ENCODE measurements around the gene SDC3.

The SDC3 gene

DNA sequence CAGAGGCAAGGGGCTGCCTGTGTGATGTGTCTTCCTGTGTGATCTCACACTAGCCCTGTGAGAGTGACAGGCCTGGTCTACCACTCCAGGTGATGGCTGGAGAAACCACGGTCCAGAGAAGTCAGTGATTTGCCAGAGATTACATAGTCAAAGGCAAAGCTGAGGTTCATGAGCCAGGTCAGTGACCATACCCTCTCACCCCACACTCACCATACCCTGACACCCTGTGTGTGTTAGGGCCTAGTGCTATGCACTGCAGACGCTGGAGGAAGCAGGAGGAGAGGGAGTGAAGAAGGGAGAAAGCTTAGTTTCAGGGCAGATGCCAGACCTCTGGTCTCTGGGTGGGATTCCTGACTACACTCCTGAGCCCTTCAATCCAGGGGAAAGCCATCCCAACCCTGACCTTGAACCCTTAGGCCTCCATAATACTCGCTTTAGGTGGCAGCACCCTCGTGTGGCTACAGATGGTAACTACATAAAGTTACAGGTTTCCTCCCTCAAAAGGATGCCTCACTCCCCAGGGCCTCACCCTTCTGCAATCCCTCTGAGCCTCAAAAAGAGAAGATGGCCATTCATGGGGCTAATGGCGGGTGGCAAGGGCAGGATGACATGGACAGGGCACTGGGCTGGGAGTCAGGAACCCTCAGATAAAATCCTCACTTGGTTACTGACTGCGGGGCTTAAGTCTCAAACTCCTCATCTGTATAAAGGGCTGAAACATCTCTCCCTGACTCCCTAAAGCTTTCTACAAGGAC is 20.8 kb upstream of the SDC3 start:
- Histone ChIP-seq H3K4me1 (ENCODE audit: control insufficient read depth, insufficient read depth, low read length, poor library complexity, severe bottlenecking) (no peaks in the 10 kb centered on the region), H3K4me3 (ENCODE audit: insufficient read depth, low read depth, low read length, poor library complexity, severe bottlenecking) (no peak overlapping the region), H3K36me3 (ENCODE audit: control insufficient read depth, insufficient read depth, low read length) (peaks cover 16% of the 10 kb centered on the region), H3K9me3 (ENCODE audit: control insufficient read depth, low read length) (no peaks in the 10 kb centered on the region), H3K27ac (ENCODE audit: insufficient read depth, low read length, poor library complexity, severe bottlenecking) (no peak overlapping the region), H3K27me3 (replicated peaks; ENCODE audit: control insufficient read depth, insufficient read depth, low read length, poor library complexity, severe bottlenecking) (no peaks in the 10 kb centered on the region)
- peak in 2 of 3 donors; percentile 14 to 15 for DNase-seq

DNA sequence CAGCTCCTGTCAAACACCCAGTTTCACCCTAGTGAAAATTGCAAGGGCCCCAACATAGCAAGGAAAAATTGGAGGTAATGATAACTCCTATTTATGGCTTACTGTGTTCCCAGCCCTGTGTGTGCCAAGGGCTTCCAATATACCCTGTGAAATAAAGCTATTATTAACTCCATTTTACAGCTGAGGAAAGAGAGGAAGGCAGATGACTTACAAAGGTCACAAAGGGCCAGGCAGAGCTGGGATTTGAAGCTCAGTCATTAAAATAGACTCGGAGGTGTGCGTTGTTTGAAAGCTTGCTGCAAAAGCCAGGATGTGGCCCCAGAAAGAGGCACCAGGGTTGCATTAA is 20.2 kb upstream of the SDC3 start:
- Histone ChIP-seq H3K27ac (ENCODE audit: insufficient read depth, low read length, poor library complexity, severe bottlenecking) (no peak overlapping the region), H3K27me3 (replicated peaks; ENCODE audit: control insufficient read depth, insufficient read depth, low read length, poor library complexity, severe bottlenecking) (no peaks in the 10 kb centered on the region), H3K4me3 (ENCODE audit: insufficient read depth, low read depth, low read length, poor library complexity, severe bottlenecking) (no peak overlapping the region), H3K4me1 (ENCODE audit: control insufficient read depth, insufficient read depth, low read length, poor library complexity, severe bottlenecking) (no peaks in the 10 kb centered on the region), H3K36me3 (ENCODE audit: control insufficient read depth, insufficient read depth, low read length) (peaks cover 10% of the 10 kb centered on the region), H3K9me3 (ENCODE audit: control insufficient read depth, low read length) (no peaks in the 10 kb centered on the region)
- no peak for DNase-seq

DNA sequence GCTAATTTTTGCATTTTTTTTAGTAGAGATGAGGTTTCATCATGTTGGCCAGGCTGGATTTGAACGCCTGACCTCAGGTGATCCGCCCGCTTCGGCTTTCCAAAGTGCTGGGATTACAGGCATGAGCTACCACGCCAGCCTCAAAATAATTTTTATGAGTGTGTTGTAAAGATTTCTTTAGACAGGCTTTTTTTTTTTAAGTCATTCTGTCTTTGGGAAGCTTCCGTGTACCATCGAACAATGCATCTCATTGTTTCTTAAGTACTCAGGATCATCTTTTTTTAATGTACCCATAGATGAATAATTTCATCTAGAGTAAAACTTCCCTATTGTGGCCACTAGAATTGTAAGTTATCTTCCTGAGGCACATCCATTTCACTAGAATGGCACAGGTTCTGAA is 19.6 kb upstream of the SDC3 start:
- no peaks in the 10 kb centered on the region for H3K9me3 ChIP-seq (ENCODE audit: control insufficient read depth, low read length)
- no peak overlapping the region for H3K4me3 ChIP-seq (ENCODE audit: insufficient read depth, low read depth, low read length, poor library complexity, severe bottlenecking)
- H3K36me3 ChIP-seq (ENCODE audit: control insufficient read depth, insufficient read depth, low read length) = peaks cover 4% of the 10 kb centered on the region
- no peaks in the 10 kb centered on the region for H3K4me1 ChIP-seq (ENCODE audit: control insufficient read depth, insufficient read depth, low read length, poor library complexity, severe bottlenecking)
- H3K27ac ChIP-seq (ENCODE audit: insufficient read depth, low read length, poor library complexity, severe bottlenecking) = no peak overlapping the region
- H3K27me3 ChIP-seq (replicated peaks; ENCODE audit: control insufficient read depth, insufficient read depth, low read length, poor library complexity, severe bottlenecking) = no peaks in the 10 kb centered on the region
- DNase-seq = no peak

DNA sequence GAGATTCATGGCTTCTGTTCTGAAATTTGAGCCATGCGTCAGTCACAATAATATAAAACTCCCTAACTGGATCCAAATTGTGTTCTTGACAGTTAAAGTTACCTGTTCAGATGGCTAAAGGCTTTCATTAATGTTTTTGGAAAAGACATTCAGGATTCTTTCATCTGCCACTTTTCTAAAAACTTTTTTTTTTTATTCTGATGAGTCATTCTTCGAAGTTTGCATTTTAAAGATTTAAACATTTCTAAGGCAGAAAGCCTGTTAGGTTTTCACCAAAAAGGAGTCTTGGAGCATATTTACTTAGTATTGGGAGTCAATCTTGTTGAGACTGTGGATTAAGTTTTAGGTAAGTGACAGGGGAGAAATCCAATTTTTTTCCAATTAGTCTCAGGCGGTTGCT is 18.9 kb upstream of the SDC3 start:
- no peaks in the 10 kb centered on the region for H3K27me3 ChIP-seq (replicated peaks; ENCODE audit: control insufficient read depth, insufficient read depth, low read length, poor library complexity, severe bottlenecking)
- H3K27ac ChIP-seq (ENCODE audit: insufficient read depth, low read length, poor library complexity, severe bottlenecking) = no peak overlapping the region

DNA sequence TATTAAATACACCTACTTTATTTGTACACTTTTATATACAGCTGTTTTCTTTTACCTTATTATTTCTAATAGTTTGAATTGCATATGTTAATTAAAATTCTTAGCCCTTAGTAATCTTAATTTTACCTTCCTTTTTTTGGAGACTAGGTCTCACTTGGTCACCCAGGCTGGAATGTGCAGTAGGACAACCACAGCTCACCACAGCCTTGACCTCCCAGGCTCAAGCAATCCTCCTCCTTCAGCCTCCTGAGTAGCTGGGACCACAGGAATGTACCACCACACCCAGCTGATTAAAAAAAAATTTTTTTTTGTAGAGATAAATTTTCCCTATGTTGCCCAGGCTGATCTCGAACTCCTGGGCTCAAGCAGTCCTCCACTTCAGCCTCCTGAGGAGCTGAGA is 15.0 kb upstream of the SDC3 start:
- Histone ChIP-seq H3K27me3 (replicated peaks; ENCODE audit: control insufficient read depth, insufficient read depth, low read length, poor library complexity, severe bottlenecking) (no peaks in the 10 kb centered on the region), H3K4me3 (ENCODE audit: insufficient read depth, low read depth, low read length, poor library complexity, severe bottlenecking) (no peak overlapping the region)
- DNase-seq = no peak

More for the DNA sequence above, 18.9 kb upstream of the SDC3 start:
- Histone ChIP-seq H3K4me1 (ENCODE audit: control insufficient read depth, insufficient read depth, low read length, poor library complexity, severe bottlenecking) (no peaks in the 10 kb centered on the region), H3K9me3 (ENCODE audit: control insufficient read depth, low read length) (no peaks in the 10 kb centered on the region), H3K4me3 (ENCODE audit: insufficient read depth, low read depth, low read length, poor library complexity, severe bottlenecking) (no peak overlapping the region), H3K36me3 (ENCODE audit: control insufficient read depth, insufficient read depth, low read length) (no peaks in the 10 kb centered on the region)
- no peak for DNase-seq

DNA sequence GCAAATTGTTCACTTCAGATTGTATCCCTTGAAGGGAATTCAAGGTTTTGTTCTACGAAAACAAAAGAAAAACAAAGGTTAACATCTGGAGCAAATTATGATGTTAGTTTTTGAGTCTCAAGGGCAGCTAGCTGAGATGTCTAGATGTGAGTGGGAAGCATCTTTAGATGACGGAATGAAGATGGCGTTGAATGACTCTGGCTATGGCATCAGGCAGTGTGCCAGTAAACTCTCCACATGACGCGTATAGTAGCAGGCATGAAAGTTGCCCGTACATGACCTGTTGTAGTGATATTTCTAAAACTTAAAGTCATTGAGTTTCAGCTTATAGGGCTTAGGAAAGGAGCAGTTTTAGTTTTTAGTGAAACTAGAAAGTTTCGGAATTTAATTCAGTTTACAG is 12.3 kb upstream of the SDC3 start:
- H3K36me3 ChIP-seq (ENCODE audit: control insufficient read depth, insufficient read depth, low read length) = no peaks in the 10 kb centered on the region
- no peaks in the 10 kb centered on the region for H3K27me3 ChIP-seq (replicated peaks; ENCODE audit: control insufficient read depth, insufficient read depth, low read length, poor library complexity, severe bottlenecking)
- no peaks in the 10 kb centered on the region for H3K4me1 ChIP-seq (ENCODE audit: control insufficient read depth, insufficient read depth, low read length, poor library complexity, severe bottlenecking)
- H3K27ac ChIP-seq (ENCODE audit: insufficient read depth, low read length, poor library complexity, severe bottlenecking) = no peak overlapping the region
- no peak overlapping the region for H3K4me3 ChIP-seq (ENCODE audit: insufficient read depth, low read depth, low read length, poor library complexity, severe bottlenecking)
- DNase-seq = no peak
- no peaks in the 10 kb centered on the region for H3K9me3 ChIP-seq (ENCODE audit: control insufficient read depth, low read length)

More for the DNA sequence above, 15.0 kb upstream of the SDC3 start:
- Histone ChIP-seq H3K9me3 (ENCODE audit: control insufficient read depth, low read length) (no peaks in the 10 kb centered on the region), H3K27ac (ENCODE audit: insufficient read depth, low read length, poor library complexity, severe bottlenecking) (no peak overlapping the region), H3K4me1 (ENCODE audit: control insufficient read depth, insufficient read depth, low read length, poor library complexity, severe bottlenecking) (no peaks in the 10 kb centered on the region), H3K36me3 (ENCODE audit: control insufficient read depth, insufficient read depth, low read length) (no peaks in the 10 kb centered on the region)

DNA sequence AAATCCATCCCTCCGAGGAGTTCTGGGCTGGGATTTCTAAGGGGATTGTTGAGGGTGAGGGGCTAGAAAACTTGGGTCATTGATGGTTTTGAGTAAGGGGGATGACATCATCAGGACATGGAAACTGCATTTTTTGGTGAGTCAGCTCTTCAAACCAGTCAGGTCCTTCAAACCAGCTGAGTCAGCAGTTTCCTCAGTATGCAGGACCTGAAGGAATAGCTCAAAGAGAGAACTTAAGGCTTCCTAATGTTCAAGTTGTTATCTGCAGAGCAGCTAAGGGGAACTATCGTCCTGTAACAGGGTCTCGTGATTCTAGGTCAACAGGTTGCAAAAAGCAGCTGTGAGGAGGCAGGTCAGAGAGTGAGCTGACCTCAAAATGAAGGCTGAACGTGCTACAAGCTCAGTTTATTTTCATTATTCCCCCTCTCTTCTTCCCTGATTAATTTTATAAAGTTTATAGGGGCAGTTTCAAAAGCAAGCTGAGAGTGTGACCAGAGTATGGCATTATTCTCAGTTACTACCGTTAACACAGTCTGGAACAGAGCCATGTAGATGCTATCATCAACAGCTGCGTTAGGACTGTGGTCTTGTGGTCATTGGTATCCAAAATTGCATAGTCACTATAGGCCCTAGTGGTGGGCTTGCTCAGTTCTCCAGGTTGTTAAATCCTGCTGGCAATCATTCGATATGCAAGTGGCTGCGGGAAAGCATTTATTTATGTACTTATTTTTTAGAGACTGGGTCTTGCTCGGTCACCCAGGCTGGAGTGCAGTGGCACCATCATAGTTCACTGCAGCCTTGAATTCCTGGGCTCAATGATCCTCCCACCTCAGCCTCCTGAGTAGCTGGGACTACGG is 10.7 kb upstream of the SDC3 start:
- Histone ChIP-seq H3K27ac (ENCODE audit: insufficient read depth, low read length, poor library complexity, severe bottlenecking) (no peak overlapping the region), H3K4me1 (ENCODE audit: control insufficient read depth, insufficient read depth, low read length, poor library complexity, severe bottlenecking) (no peaks in the 10 kb centered on the region), H3K9me3 (ENCODE audit: control insufficient read depth, low read length) (no peaks in the 10 kb centered on the region), H3K27me3 (replicated peaks; ENCODE audit: control insufficient read depth, insufficient read depth, low read length, poor library complexity, severe bottlenecking) (no peaks in the 10 kb centered on the region), H3K36me3 (ENCODE audit: control insufficient read depth, insufficient read depth, low read length) (no peaks in the 10 kb centered on the region), H3K4me3 (ENCODE audit: insufficient read depth, low read depth, low read length, poor library complexity, severe bottlenecking) (no peak overlapping the region)
- no peak for DNase-seq

DNA sequence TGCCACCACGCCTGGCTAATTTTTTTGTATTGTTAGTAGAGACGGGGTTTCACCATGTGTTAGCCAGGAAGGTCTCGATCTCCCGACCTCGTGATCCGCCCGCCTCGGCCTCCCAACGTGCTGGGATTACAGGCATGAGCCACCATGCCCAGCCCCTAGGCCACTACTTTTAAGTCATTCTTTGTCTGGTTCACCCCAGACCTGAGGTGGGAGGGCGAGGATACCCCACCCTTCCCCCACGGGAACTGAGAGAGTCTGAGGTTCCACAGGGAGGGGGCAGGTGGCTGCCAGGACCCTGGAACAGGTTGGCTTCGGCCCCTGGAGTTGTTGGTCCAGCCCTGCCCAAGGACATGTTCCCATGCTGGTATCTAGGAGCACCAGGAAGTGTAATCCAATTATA is 7.7 kb upstream of the SDC3 start:
- Histone ChIP-seq H3K36me3 (ENCODE audit: control insufficient read depth, insufficient read depth, low read length) (no peaks in the 10 kb centered on the region), H3K27me3 (replicated peaks; ENCODE audit: control insufficient read depth, insufficient read depth, low read length, poor library complexity, severe bottlenecking) (no peaks in the 10 kb centered on the region), H3K27ac (ENCODE audit: insufficient read depth, low read length, poor library complexity, severe bottlenecking) (no peak overlapping the region), H3K4me1 (ENCODE audit: control insufficient read depth, insufficient read depth, low read length, poor library complexity, severe bottlenecking) (no peaks in the 10 kb centered on the region), H3K9me3 (ENCODE audit: control insufficient read depth, low read length) (no peaks in the 10 kb centered on the region), H3K4me3 (ENCODE audit: insufficient read depth, low read depth, low read length, poor library complexity, severe bottlenecking) (no peak overlapping the region)
- DNase-seq = no peak

DNA sequence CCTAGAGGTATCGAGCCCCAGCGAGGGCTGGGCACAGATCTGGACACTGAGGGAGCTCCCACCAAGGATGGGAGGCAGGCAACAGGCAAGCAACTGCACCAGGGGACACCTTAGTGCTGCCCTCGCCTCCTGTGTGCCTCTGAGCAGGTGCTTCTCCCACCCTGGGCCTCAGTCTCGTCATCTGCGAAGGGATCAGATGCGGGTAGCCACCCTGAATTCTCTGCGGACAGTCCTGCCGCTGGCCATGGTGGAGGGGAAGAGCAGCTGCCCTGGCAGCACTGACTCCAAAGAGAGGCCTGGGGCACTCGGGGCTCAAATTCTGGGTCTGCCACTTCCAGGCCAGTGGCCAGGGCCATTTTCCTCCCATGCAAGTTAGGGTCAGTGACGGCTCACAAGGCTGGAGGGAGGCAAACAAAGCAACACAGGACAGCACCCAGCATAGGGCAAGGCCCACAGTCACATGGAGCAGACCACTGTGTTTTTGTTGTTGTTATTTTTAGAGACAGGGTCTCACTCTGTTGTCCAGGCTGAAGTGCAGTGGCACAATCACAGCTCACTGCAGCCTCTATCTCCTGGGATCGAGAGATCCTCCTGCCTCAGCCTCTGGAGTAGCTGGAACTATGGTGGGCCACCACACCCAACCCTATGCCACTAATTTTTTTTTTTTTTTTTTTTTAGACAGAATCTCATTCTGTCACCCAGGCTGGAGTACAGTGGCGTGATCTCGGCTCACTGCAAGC is 7.1 kb upstream of the SDC3 start:
- H3K9me3 ChIP-seq (ENCODE audit: control insufficient read depth, low read length) = no peaks in the 10 kb centered on the region
- no peak for DNase-seq
- no peaks in the 10 kb centered on the region for H3K4me1 ChIP-seq (ENCODE audit: control insufficient read depth, insufficient read depth, low read length, poor library complexity, severe bottlenecking)
- no peaks in the 10 kb centered on the region for H3K36me3 ChIP-seq (ENCODE audit: control insufficient read depth, insufficient read depth, low read length)
- no peak overlapping the region for H3K4me3 ChIP-seq (ENCODE audit: insufficient read depth, low read depth, low read length, poor library complexity, severe bottlenecking)
- H3K27me3 ChIP-seq (replicated peaks; ENCODE audit: control insufficient read depth, insufficient read depth, low read length, poor library complexity, severe bottlenecking) = no peaks in the 10 kb centered on the region
- no peak overlapping the region for H3K27ac ChIP-seq (ENCODE audit: insufficient read depth, low read length, poor library complexity, severe bottlenecking)

DNA sequence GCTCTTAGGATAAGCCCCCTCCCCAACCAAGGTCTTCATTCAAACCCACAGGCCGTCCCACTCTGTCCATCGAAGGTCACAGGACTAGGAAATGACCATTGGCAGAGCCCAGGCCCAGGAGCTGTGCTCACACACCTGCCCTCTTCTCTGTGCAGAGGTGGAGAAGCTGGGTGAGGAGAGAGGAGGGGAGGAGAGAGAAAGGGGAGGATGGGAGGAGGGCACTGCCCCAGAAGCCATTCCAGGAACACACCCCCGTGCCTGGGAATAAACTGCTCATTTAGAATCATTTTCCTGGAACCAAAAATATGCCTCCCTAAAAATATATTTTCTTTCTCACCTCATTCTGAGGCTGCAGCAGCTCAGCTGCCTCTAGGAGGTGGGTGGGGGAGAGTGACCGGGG is 6.4 kb upstream of the SDC3 start:
- H3K4me3 ChIP-seq (ENCODE audit: insufficient read depth, low read depth, low read length, poor library complexity, severe bottlenecking) = no peak overlapping the region
- DNase-seq = no peak
- H3K4me1 ChIP-seq (ENCODE audit: control insufficient read depth, insufficient read depth, low read length, poor library complexity, severe bottlenecking) = no peaks in the 10 kb centered on the region
- no peaks in the 10 kb centered on the region for H3K27me3 ChIP-seq (replicated peaks; ENCODE audit: control insufficient read depth, insufficient read depth, low read length, poor library complexity, severe bottlenecking)
- H3K9me3 ChIP-seq (ENCODE audit: control insufficient read depth, low read length) = no peaks in the 10 kb centered on the region
- no peaks in the 10 kb centered on the region for H3K36me3 ChIP-seq (ENCODE audit: control insufficient read depth, insufficient read depth, low read length)
- H3K27ac ChIP-seq (ENCODE audit: insufficient read depth, low read length, poor library complexity, severe bottlenecking) = no peak overlapping the region
